Upper lobe of left lung (tissue), 6 donors: ENCODE results near the gene TLCD3A. TPM values are rescaled to one million over a fixed set of nuclear protein-coding genes. Genes with fewer than 3 reads are reported as not detected.

ENCODE experiments used
- ATAC-seq, 2 donors: fragments of 200-7000 bp; cut with Tn5 transposase; one replicate each; pipeline ENCODE4 v1.9.1; 2022; ENCODE audit warnings: mild to moderate bottlenecking in 2 of 2, moderate library complexity in 2 of 2; ENCODE audit not compliant: low FRiP score in 2 of 2
- DNase-seq, 2 donors: peaks; one replicate each; pipeline ENCODE4 v3.0.0-alpha.2; 2019 to 2020
- H3K27ac ChIP-seq, 4 donors: fragments of 200-600 bp; sonication (generic); one replicate each; pipeline ENCODE4 v1.5.1; 2016 to 2019
- H3K27me3 ChIP-seq, 4 donors: fragments of 200-600 bp; sonication (generic); one replicate each; pipeline ENCODE4 v1.5.1; 2017 to 2019
- H3K36me3 ChIP-seq, 4 donors: fragments of 200-600 bp; sonication (generic); one replicate each; pipeline ENCODE4 v1.5.1; 2016 to 2019
- H3K4me1 ChIP-seq, 4 donors: fragments of 200-600 bp; sonication (generic); one replicate each; pipeline ENCODE4 v1.5.1; 2018 to 2019
- H3K4me3 ChIP-seq, 4 donors: fragments of 200-600 bp; sonication (generic); one replicate each; pipeline ENCODE4 v1.5.1; 2017 to 2019; ENCODE audit warnings: mild to moderate bottlenecking in 2 of 4, moderate library complexity in 1 of 4
- H3K9me3 ChIP-seq, 4 donors: fragments of 200-600 bp; sonication (generic); one replicate each; pipeline ENCODE4 v1.5.1; 2018 to 2019
- CTCF ChIP-seq, 6 experiments: fragments of 450-650 bp in 4 of 6; fragments of 200-600 bp in 2 of 6; sonication (generic) in 2 of 6; IDR thresholded peaks; one replicate each; pipeline ENCODE4 v1.5.1; 2016 to 2019; ENCODE audit warnings: antibody characterized with exemption in 6 of 6
- EP300 ChIP-seq, 4 donors: sonication (generic); formaldehyde crosslinking; IDR thresholded peaks; one replicate each; pipeline ENCODE4 v1.5.1; 2017; ENCODE audit warnings: antibody characterized with exemption in 4 of 4, control low read depth in 2 of 4
- POLR2A ChIP-seq, 4 donors: fragments of 450-650 bp; IDR thresholded peaks; one replicate each; pipeline ENCODE4 v1.5.1; 2016 to 2017; ENCODE audit warnings: antibody characterized with exemption in 4 of 4, mild to moderate bottlenecking in 2 of 4
- POLR2AphosphoS5 ChIP-seq, 2 donors: sonication (generic); formaldehyde crosslinking; IDR thresholded peaks; one replicate each; pipeline ENCODE4 v1.5.1; 2017; ENCODE audit warnings: antibody characterized with exemption in 2 of 2
- WGBS, 2 donors: methylation state at CpG; one replicate each; pipeline ENCODE4 v1.1.5; 2017 to 2018; 5-methylcytosine and 5-hydroxymethylcytosine counted together
- total RNA-seq, 6 donors: library from RNA; depleted of rRNA in 4 of 6; stranded (reverse); fragments of >200 nt in 4 of 6; gene quantifications; one replicate each; pipeline versions ENCODE4 v1.1.0 to v1.2.1, GENCODE V29; 2016 to 2021
- donor health status: DM: no; HTN: no; CAD: no; lungs with moderate emphysema.
- donor health status: DM: no; HTN: yes; CAD: no; lungs with severe emphysema.

The TLCD3A gene
- total RNA-seq, 6 donors from 2014 or later, result 5.1 to 37.8 (median 11.7) TPM

GRCh38 chr17:700504-701094, 31.8 kb upstream of the TLCD3A start:
- ATAC-seq (peak in 1 of 2 donors; percentile 66), DNase-seq (no peak)
- no peak overlapping the region for H3K4me3 ChIP-seq
- no peaks in the 10 kb centered on the region for H3K27me3 ChIP-seq
- peaks cover 9 to 38% (median 21%) of the 10 kb centered on the region in 4 donors for H3K4me1 ChIP-seq
- peaks cover 6 to 38% (median 23%) of the 10 kb centered on the region in 4 donors for H3K36me3 ChIP-seq
- no peak overlapping the region for H3K27ac ChIP-seq
- TF ChIP-seq EP300 (IDR thresholded peaks at IDR 0.05) (no peak), CTCF (IDR thresholded peaks at IDR 0.05) (peak; percentile 46 to 76 (median 66))
- no peaks in the 10 kb centered on the region for H3K9me3 ChIP-seq
- WGBS, 2 donors, result 87 to 100% methylated on average over 1 of the region's 1 CpG

GRCh38 chr17:703081-703875, 29.1 kb upstream of the TLCD3A start:
- no peak overlapping the region for H3K4me3 ChIP-seq
- no peak overlapping the region for H3K27ac ChIP-seq
- H3K4me1 ChIP-seq, result peaks cover 9 to 38% (median 21%) of the 10 kb centered on the region in 4 donors
- ATAC-seq, result no peak
- H3K27me3 ChIP-seq, result no peaks in the 10 kb centered on the region
- DNase-seq, result no peak
- 75 to 77% methylated on average over 12 of the region's 12 CpGs for WGBS, 2 donors
- TF ChIP-seq POLR2A (IDR thresholded peaks at IDR 0.05) (no peak), CTCF (IDR thresholded peaks at IDR 0.05) (no peak), EP300 (IDR thresholded peaks at IDR 0.05) (no peak), POLR2AphosphoS5 (IDR thresholded peaks at IDR 0.05) (no peak)
- H3K36me3 ChIP-seq, result peaks cover 0 to 28% (median 11%) of the 10 kb centered on the region in 4 donors
- no peaks in the 10 kb centered on the region for H3K9me3 ChIP-seq

GRCh38 chr17:704111-704864, 28.1 kb upstream of the TLCD3A start:
- Histone ChIP-seq H3K4me3 (no peak overlapping the region), H3K9me3 (no peaks in the 10 kb centered on the region), H3K27me3 (no peaks in the 10 kb centered on the region), H3K36me3 (peaks cover 0 to 35% (median 21%) of the 10 kb centered on the region in 4 donors), H3K4me1 (peaks cover 8 to 29% (median 16%) of the 10 kb centered on the region in 4 donors), H3K27ac (no peak overlapping the region)
- DNase-seq, result peak in 1 of 2 donors; percentile 72
- ATAC-seq, result peak in 1 of 2 donors; percentile 53
- TF ChIP-seq POLR2A (IDR thresholded peaks at IDR 0.05) (no peak), EP300 (IDR thresholded peaks at IDR 0.05) (peak in 1 of 4 donors; percentile 30)
- WGBS, 2 donors, result 64 to 65% methylated on average over 4 of the region's 4 CpGs

GRCh38 chr17:705011-705410, 27.4 kb upstream of the TLCD3A start:
- no peak for TF ChIP-seq POLR2A (IDR thresholded peaks at IDR 0.05)
- TF ChIP-seq EP300 (IDR thresholded peaks at IDR 0.05), result no peak
- TF ChIP-seq CTCF (IDR thresholded peaks at IDR 0.05), result no peak
- no peak for TF ChIP-seq POLR2AphosphoS5 (IDR thresholded peaks at IDR 0.05)
- DNase-seq (no peak), ATAC-seq (no peak)
- Histone ChIP-seq H3K9me3 (no peaks in the 10 kb centered on the region), H3K36me3 (peaks cover 0 to 43% (median 27%) of the 10 kb centered on the region in 4 donors), H3K4me1 (peaks cover under 1 to 22% (median 9%) of the 10 kb centered on the region in 4 donors), H3K27ac (no peak overlapping the region), H3K4me3 (no peak overlapping the region), H3K27me3 (no peaks in the 10 kb centered on the region)
- WGBS, 2 donors, result 60 to 86% methylated on average over 1 of the region's 1 CpG

- WGBS, 2 donors, result 77 to 87% methylated on average over 6 of the region's 6 CpGs
- Histone ChIP-seq H3K4me1 (peaks cover 0 to 18% (median 5%) of the 10 kb centered on the region in 4 donors), H3K36me3 (peaks cover 3 to 50% (median 31%) of the 10 kb centered on the region in 4 donors), H3K27ac (no peak overlapping the region), H3K9me3 (no peaks in the 10 kb centered on the region), H3K27me3 (no peaks in the 10 kb centered on the region), H3K4me3 (no peak overlapping the region)
- DNase-seq, result no peak
- TF ChIP-seq EP300 (IDR thresholded peaks at IDR 0.05), result no peak
- no peak for TF ChIP-seq CTCF (IDR thresholded peaks at IDR 0.05)
- no peak for TF ChIP-seq POLR2AphosphoS5 (IDR thresholded peaks at IDR 0.05)
- no peak for TF ChIP-seq POLR2A (IDR thresholded peaks at IDR 0.05)
- ATAC-seq, result no peak
These were observed 26.5 kb upstream of the TLCD3A start for GRCh38 chr17:705863-706262.
